GM13977 (cell line): Measurements from ENCODE around the gene LRRC8A.
"Not testable (repeated sequence)": the region's sequence is repeated elsewhere in the genome, so short reads cannot be mapped to it uniquely, and the experiment has no call there.

Source experiments
- DNase-seq: peaks from one replicate; pipeline ENCODE4 v3.0.0; 2012; ENCODE audit warnings: low spot score
- CTCF ChIP-seq: IDR thresholded peaks from 2 replicates; pipeline ENCODE4 v1.5.1; 2012; ENCODE audit warnings: mild to moderate bottlenecking, control low read depth; ENCODE audit not compliant: insufficient read depth; ENCODE audit errors: extremely low read depth, missing control alignments
- in situ Hi-C: fragments of 300-500 bp; cut with MboI; formaldehyde crosslinking; loops from one replicate; pipeline ENCODE4 v1.12.0; 2022; ENCODE audit warnings: low sequenced_read_pairs, low pct_unique_long_range_greater_than_20kb, mixed read lengths, inconsistent platforms; ENCODE audit not compliant: unreplicated experiment

LRRC8A gene

GRCh38 chr9:128937310-128938165 lies 55.6 kb downstream of the LRRC8A start:
- TF ChIP-seq CTCF = no peak
- DNase-seq = no peak
- in situ Hi-C loops = loop anchor here (5.0 kb wide), 1 partner anchor 70 kb away; no protein-coding TSS in a partner anchor

- DNase-seq = no peak
- no peak for TF ChIP-seq CTCF
- in situ Hi-C loops = no loop called here
Measured at GRCh38 chr9:128940271-128940921, 58.5 kb downstream of the LRRC8A start.

- no peak for DNase-seq
- in situ Hi-C loops = no loop called here
- TF ChIP-seq CTCF = no peak
Measured at GRCh38 chr9:128940946-128941755, 59.2 kb downstream of the LRRC8A start.

- in situ Hi-C loops = no loop called here
- TF ChIP-seq CTCF = no peak
- no peak for DNase-seq
Measured at GRCh38 chr9:128943832-128944620, 62.1 kb downstream of the LRRC8A start.

- in situ Hi-C loops = not testable (repeated sequence)
Measured at GRCh38 chr9:128944966-128945365, 63.0 kb downstream of the LRRC8A start.

GRCh38 chr9:128945798-128946501 lies 64.0 kb downstream of the LRRC8A start:
- in situ Hi-C loops = no loop called here
- no peak for TF ChIP-seq CTCF
- DNase-seq = no peak

More at GRCh38 chr9:128944966-128945365, 63.0 kb downstream of the LRRC8A start:
- DNase-seq = not testable (repeated sequence)
